Breast epithelium (tissue), 3 donors: ENCODE data around the gene NUAK1.

Source experiments
- POLR2AphosphoS5 ChIP-seq, 3 donors: sonication (generic); formaldehyde crosslinking; IDR thresholded peaks; one replicate each; pipeline ENCODE4 v1.6.1; 2017; ENCODE audit warnings: antibody characterized with exemption in 3 of 3
- TF ChIP-seq, protein P1 (sequence below), 3 donors: fragments of 450-650 bp; IDR thresholded peaks; one replicate each; pipeline ENCODE4 v1.5.1; 2016 to 2017; ENCODE audit warnings: antibody characterized with exemption in 3 of 3, mild to moderate bottlenecking in 3 of 3, moderate library complexity in 3 of 3

DNA sequence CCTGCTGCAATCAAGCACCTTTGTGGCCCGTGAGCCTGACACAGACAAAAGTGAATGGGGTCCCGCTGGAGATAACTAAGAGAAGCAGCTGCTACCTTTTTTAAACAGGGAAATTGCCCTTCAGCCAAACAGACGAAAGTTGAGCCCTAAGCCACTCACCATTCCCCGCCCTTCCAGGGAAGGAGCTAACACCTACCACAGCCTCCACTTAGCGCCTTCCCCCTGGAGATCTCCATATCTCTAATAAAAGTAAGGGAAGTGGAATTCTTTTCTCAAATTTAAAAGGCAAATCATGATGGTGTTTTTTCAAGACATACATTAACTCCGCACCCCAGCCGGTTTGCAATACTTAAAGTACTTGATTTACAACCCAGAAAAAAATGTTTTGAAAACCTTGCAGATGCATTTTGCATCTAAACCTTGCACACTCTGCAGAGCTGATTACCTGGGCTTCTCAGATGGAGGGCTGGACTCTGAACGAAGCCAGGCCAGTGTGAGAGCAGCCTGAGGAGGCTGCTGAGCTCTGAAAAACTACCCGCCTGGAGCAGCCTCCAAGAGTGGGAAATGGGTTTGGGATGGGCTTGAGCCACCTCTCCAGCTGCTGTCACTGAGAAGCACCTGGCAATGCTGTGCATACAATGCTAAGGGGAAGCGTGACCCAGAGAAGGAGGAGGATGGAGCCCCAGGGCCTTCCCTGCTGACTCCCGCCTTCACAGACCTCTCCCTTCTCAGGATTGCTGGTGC, 10.0 kb downstream of the NUAK1 start:
- TF ChIP-seq POLR2AphosphoS5 (IDR thresholded peaks at IDR 0.05), result no peak
- TF ChIP-seq, protein P1, sequence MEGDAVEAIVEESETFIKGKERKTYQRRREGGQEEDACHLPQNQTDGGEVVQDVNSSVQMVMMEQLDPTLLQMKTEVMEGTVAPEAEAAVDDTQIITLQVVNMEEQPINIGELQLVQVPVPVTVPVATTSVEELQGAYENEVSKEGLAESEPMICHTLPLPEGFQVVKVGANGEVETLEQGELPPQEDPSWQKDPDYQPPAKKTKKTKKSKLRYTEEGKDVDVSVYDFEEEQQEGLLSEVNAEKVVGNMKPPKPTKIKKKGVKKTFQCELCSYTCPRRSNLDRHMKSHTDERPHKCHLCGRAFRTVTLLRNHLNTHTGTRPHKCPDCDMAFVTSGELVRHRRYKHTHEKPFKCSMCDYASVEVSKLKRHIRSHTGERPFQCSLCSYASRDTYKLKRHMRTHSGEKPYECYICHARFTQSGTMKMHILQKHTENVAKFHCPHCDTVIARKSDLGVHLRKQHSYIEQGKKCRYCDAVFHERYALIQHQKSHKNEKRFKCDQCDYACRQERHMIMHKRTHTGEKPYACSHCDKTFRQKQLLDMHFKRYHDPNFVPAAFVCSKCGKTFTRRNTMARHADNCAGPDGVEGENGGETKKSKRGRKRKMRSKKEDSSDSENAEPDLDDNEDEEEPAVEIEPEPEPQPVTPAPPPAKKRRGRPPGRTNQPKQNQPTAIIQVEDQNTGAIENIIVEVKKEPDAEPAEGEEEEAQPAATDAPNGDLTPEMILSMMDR (IDR thresholded peaks at IDR 0.05), result no peak
